Neural cell (in vitro differentiated cells): ENCODE data around the gene ASXL1. TPM values are rescaled to one million over a fixed set of nuclear protein-coding genes. Genes with fewer than 3 reads are reported as not detected.
"Not testable (repeated sequence)": the region's sequence is repeated elsewhere in the genome, so short reads cannot be mapped to it uniquely, and the experiment has no call there.

Source experiments
- H2AFZ ChIP-seq: fragments of 200-600, 300-800 bp; sonication (generic), shearing (Covaris generic); 2 replicates; pipeline ENCODE4 v1.6.0; 2014; ENCODE audit warnings: low read depth, mild to moderate bottlenecking, antibody characterized with exemption, low read length, moderate library complexity
- H3F3A ChIP-seq: fragments of 200-600 bp; shearing (Covaris generic); 2 replicates; pipeline ENCODE4 v1.6.1; 2016; ENCODE audit warnings: mild to moderate bottlenecking, moderate library complexity, mixed read lengths, antibody characterized with exemption, low read length; ENCODE audit not compliant: insufficient read depth, poor library complexity, severe bottlenecking
- H3K27ac ChIP-seq: fragments of 200-600, 300-800 bp; sonication (generic), shearing (Covaris generic); 2 replicates; pipeline ENCODE4 v1.5.1; 2014; ENCODE audit warnings: mild to moderate bottlenecking, low read length, moderate library complexity
- H3K27me3 ChIP-seq: fragments of 300-800, 200-600 bp; sonication (generic), shearing (Covaris generic); 2 replicates; pipeline ENCODE4 v1.6.0; 2014; ENCODE audit warnings: mild to moderate bottlenecking, low read depth, low read length, moderate library complexity; ENCODE audit not compliant: insufficient read depth
- H3K36me3 ChIP-seq: fragments of 300-800, 200-600 bp; sonication (generic), shearing (Covaris generic); 2 replicates; pipeline ENCODE4 v1.5.1; 2014; ENCODE audit warnings: mild to moderate bottlenecking, antibody characterized with exemption, low read length, moderate library complexity; ENCODE audit not compliant: insufficient read depth
- H3K4me2 ChIP-seq: fragments of 300-800, 200-600 bp; sonication (generic), shearing (Covaris generic); 2 replicates; pipeline ENCODE4 v1.6.0; 2014; ENCODE audit warnings: mild to moderate bottlenecking, low read length
- H3K4me3 ChIP-seq: fragments of 300-800, 200-600 bp; sonication (generic), shearing (Covaris generic); 2 replicates; pipeline ENCODE4 v1.5.1; 2014; ENCODE audit warnings: mild to moderate bottlenecking, low read length, moderate library complexity
- H3K79me2 ChIP-seq: fragments of 200-600 bp; shearing (Covaris generic); replicated peaks from 2 replicates; pipeline ENCODE4 v1.6.0; 2014; ENCODE audit warnings: mild to moderate bottlenecking, low read length, moderate library complexity; ENCODE audit not compliant: insufficient read depth
- H3K9ac ChIP-seq: fragments of 300-800, 200-600 bp; sonication (generic), shearing (Covaris generic); 2 replicates; pipeline ENCODE4 v1.6.1; 2016; ENCODE audit warnings: mild to moderate bottlenecking, low read length, mixed read lengths
- H3K9me2 ChIP-seq: fragments of 200-600 bp; shearing (Covaris generic); 2 replicates; pipeline ENCODE4 v1.6.1; 2016; ENCODE audit warnings: mild to moderate bottlenecking, low read length, mixed read lengths; ENCODE audit not compliant: insufficient read depth
- H3K9me3 ChIP-seq: fragments of 200-600, 300-800 bp; sonication (generic), shearing (Covaris generic); 2 replicates; pipeline ENCODE4 v1.6.1; 2016; ENCODE audit warnings: mild to moderate bottlenecking, mixed run types, low read length, moderate library complexity, mixed read lengths
- H4K20me1 ChIP-seq: fragments of 200-600 bp; shearing (Covaris generic); 2 replicates; pipeline ENCODE4 v1.6.1; 2016; ENCODE audit warnings: mild to moderate bottlenecking, mixed run types; ENCODE audit not compliant: insufficient read depth
- CTCF ChIP-seq: fragments of 450-650 bp; IDR thresholded peaks from 2 replicates; pipeline ENCODE4 v1.5.1; 2014; ENCODE audit warnings: antibody characterized with exemption, mild to moderate bottlenecking, moderate library complexity; ENCODE audit not compliant: poor library complexity, severe bottlenecking
- EP300 ChIP-seq: fragments of 450-650 bp; conservative IDR thresholded peaks from 2 replicates; pipeline ENCODE4 v1.6.1; 2014; ENCODE audit warnings: antibody characterized with exemption, mild to moderate bottlenecking, moderate library complexity; ENCODE audit not compliant: poor library complexity, severe bottlenecking
- MXI1 ChIP-seq: fragments of 450-650 bp; conservative IDR thresholded peaks from 2 replicates; pipeline ENCODE4 v1.6.1; 2014; ENCODE audit warnings: antibody characterized with exemption, mild to moderate bottlenecking; ENCODE audit not compliant: poor library complexity, severe bottlenecking
- polyA plus RNA-seq: library from polyadenylated mRNA; depleted of rRNA; stranded (reverse); fragments of >200 nt; gene quantifications from 2 replicates; pipeline ENCODE4 v1.2.3, GENCODE V29; 2014
- TF ChIP-seq, protein P1 (sequence below): IDR thresholded peaks from 2 replicates; pipeline ENCODE4 v1.6.1; 2012; ENCODE audit warnings: borderline replicate concordance

Gene ASXL1
- polyA plus RNA-seq, 1 donor from 2014 or later = 45.9 TPM

DNA sequence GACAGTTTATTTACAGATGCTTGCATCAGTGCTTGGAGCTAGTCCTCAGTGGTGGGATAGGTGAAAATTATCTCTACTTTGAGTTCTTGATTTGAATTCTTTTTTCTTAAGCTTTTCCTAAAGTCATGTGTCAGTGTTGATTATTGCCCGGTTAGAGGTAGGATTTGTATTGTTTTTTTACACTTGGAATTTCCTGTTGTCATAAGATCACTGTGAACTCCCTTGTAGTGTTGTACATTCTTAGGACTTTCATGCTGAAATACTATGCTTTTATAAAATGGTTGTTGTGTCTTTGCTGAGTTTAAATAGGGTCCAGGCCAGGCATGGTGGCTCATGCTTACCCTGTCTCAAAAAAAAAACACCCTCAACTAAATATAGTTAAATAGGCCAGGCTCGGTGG, 20.3 kb downstream of the ASXL1 start:
- H3K9me2 ChIP-seq = no peaks in the 10 kb centered on the region
- no peaks in the 10 kb centered on the region for H3K27me3 ChIP-seq
- no peaks in the 10 kb centered on the region for H3F3A ChIP-seq
- no peaks in the 10 kb centered on the region for H4K20me1 ChIP-seq
- no peaks in the 10 kb centered on the region for H3K9me3 ChIP-seq
- TF ChIP-seq CTCF (no peak), EP300 (no peak)
- peaks cover under 1% of the 10 kb centered on the region for H3K79me2 ChIP-seq
- H3K4me2 ChIP-seq = no peak overlapping the region
- no peak overlapping the region for H2AFZ ChIP-seq
- no peaks in the 10 kb centered on the region for H3K36me3 ChIP-seq
- no peak overlapping the region for H3K9ac ChIP-seq
- no peak overlapping the region for H3K4me3 ChIP-seq
- no peak overlapping the region for H3K27ac ChIP-seq

DNA sequence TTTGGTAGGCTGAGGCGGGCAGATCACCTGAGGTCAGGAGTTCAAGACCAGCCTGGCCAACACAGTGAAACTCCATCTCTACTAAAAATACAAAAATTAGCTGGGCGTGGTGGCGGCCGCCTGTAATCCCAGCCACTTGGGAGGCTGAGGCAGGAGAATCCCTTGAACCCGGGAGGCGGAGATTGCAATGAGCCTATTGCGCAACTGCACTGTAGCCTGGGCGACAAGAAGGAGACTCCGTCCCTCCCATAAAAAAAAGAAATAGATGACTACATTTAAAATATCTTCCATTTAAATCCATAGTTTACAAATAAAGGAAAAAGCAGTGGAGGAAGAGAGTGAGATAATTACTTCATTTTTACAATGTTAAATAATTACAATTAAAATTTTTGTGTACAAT, 21.9 kb downstream of the ASXL1 start:
- H3K4me3 ChIP-seq, H3K27ac ChIP-seq, H3K27me3 ChIP-seq, H3K79me2 ChIP-seq, H2AFZ ChIP-seq, H3K9me2 ChIP-seq, H4K20me1 ChIP-seq, H3K9me3 ChIP-seq, H3K4me2 ChIP-seq, H3K36me3 ChIP-seq, H3F3A ChIP-seq, H3K9ac ChIP-seq: not testable (repeated sequence)

DNA sequence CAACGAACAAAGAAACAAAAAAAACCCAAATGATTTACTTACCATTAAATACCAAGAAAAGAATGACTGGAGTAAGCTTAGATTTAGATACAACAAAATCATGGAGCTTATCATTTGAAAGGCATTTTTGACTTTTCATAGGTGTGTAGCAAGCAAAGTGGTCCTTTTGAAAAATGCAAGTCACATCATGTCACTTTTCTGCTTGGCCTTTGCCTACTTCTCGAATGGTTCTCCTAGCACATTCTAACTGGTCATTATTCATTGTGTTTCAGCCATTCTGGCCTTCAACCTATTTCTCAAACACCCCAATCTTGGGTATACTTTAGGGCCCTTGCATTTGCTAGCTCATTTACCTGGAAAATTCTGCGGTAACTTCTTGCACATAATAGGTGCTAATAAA, 22.6 kb downstream of the ASXL1 start:
- Histone ChIP-seq H3K9me2 (no peaks in the 10 kb centered on the region), H2AFZ (no peak overlapping the region), H3K36me3 (no peaks in the 10 kb centered on the region), H3K4me3 (no peak overlapping the region), H3K27me3 (no peaks in the 10 kb centered on the region), H3K9me3 (no peaks in the 10 kb centered on the region), H3K4me2 (no peak overlapping the region), H3K79me2 (peaks cover 6% of the 10 kb centered on the region), H3K27ac (no peak overlapping the region), H4K20me1 (no peaks in the 10 kb centered on the region), H3F3A (no peaks in the 10 kb centered on the region), H3K9ac (no peak overlapping the region)
- TF ChIP-seq MXI1 (no peak), EP300 (no peak)
- TF ChIP-seq, protein P1, sequence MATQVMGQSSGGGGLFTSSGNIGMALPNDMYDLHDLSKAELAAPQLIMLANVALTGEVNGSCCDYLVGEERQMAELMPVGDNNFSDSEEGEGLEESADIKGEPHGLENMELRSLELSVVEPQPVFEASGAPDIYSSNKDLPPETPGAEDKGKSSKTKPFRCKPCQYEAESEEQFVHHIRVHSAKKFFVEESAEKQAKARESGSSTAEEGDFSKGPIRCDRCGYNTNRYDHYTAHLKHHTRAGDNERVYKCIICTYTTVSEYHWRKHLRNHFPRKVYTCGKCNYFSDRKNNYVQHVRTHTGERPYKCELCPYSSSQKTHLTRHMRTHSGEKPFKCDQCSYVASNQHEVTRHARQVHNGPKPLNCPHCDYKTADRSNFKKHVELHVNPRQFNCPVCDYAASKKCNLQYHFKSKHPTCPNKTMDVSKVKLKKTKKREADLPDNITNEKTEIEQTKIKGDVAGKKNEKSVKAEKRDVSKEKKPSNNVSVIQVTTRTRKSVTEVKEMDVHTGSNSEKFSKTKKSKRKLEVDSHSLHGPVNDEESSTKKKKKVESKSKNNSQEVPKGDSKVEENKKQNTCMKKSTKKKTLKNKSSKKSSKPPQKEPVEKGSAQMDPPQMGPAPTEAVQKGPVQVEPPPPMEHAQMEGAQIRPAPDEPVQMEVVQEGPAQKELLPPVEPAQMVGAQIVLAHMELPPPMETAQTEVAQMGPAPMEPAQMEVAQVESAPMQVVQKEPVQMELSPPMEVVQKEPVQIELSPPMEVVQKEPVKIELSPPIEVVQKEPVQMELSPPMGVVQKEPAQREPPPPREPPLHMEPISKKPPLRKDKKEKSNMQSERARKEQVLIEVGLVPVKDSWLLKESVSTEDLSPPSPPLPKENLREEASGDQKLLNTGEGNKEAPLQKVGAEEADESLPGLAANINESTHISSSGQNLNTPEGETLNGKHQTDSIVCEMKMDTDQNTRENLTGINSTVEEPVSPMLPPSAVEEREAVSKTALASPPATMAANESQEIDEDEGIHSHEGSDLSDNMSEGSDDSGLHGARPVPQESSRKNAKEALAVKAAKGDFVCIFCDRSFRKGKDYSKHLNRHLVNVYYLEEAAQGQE = no peak
